Measurements from ENCODE around the gene OR8B4.
"Not testable (repeated sequence)": the region's sequence is repeated elsewhere in the genome, so short reads cannot be mapped to it uniquely, and the experiment has no call there.

OR8B4 gene

DNA sequence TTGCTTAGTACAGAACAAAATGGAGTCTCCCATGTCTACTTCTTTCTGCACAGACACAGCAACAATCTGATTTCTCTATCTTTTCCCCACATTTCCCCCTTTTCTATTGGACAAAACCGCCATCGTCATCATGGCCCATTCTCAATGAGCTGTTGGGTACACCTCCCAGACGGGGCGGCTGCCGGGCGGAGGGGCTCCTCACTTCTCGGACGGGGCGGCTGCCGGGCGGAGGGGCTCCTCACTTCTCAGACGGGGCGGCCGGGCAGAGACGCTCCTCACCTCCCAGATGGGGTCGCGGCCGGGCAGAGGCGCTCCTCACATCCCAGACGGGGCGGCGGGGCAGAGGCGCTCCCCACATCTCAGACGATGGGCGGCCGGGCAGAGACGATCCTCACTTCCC is 21.5 kb downstream of the OR8B4 start:
- DNase-seq: not testable (repeated sequence)

DNA sequence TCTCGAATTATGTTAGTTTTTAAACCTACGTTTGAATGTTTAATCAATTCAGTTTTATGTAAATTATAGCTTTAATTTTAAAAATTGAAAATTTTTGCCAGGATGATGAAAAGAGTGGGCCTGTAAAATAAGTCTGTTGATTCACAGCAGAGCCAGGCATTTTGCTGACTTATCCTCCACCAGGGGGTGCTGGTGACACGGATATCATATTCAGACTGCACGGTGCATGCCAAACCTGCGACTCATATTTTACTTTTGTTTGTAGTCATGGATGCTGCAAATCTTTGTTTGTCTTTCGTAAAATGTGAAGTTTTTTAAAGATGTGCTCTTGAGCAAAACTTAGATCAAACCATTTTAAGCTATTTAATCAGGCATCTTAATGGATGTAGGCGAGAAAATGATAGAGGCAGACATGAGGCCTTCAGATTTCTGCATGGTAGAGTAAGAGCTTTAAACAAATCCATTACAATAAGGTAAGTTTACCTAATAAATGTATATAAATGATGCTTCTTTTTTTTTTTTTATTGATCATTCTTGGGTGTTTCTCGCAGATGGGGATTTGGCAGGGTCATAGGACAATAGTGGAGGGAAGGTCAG is 22.2 kb downstream of the OR8B4 start:
- peak; percentile 56 to 58 for DNase-seq

DNA sequence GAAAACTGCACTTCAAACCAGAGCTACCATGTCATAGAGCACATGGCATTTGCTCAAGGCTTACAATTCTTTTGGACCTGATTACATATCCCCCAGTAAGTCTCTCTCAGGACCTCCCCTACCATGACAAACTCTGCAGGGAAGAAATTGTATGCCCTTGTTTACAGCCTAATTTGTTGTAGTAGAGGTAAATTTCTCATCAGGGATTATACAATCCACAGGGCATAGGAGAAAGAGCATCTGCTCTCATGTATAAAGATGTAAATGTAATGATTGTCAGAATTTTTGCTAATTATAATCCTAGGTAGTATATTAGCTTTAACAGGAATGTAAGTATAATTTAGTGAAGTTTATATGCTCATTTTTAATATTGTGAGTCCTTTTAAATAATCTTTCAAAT is 25.7 kb downstream of the OR8B4 start, which contains the start of gene OR8B3:
Gene OR8B3, minus strand, starts transcription at position 101 of the 400 bp plus-strand sequence. CDS start 1,673 bp downstream, outside the sequence.
- DNase-seq: no peak

DNA sequence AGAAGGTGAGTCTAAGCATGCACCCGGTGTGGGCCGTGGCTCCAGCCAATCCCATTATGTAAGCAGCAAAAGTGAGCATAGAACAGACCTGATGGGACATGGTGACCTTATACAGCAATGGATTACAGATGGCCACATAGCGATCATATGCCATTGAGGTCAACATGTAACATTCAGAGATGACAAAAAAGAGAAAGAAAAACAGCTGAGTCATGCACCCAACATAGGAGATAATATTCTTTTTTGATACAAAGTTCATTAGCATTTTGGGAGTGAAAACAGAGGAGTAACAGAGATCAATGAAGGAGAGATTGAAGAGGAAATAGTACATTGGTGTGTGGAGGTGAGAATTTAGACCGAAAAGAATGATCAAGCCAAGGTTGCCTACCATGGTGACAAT is 27.8 kb downstream of the OR8B4 start:
- DNase-seq: not testable (repeated sequence)

DNA sequence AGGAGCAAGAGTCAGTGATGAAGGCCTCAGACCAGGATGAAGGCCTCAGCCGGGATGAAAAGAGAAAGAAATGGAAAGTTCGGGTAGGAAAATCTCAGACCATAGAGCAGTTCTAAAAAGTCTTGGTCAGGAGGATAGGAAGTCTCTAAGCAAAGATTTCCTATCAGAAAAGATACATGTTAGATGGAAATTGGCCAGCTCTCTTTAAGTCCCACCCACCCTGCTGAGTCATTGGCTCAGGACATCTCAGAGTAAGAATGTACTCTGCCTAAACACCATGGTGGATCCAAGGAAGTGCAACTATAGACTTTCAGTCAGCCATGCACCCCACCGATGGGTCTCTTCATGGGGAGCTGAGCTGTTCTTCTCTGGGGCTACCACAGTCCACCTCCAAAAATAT is 30.3 kb downstream of the OR8B4 start:
- DNase-seq: no peak

DNA sequence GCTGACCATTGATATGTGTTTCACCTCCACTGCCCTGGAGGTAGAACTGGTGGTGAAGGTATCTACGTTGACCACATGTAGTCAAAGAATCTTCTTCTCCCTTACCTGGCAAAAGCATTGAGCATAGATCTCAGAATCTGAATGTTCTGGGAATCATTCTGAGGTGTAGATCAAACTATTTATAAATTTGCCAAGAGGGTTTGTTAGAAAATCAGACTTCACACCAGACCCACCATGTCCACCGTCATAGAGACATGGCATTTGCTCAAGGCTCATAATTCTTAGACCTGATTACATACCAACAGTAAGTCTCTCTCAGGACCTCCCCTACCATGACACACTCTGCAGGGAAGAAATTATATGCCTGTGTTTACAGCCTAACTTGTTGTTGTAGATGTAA is 40.3 kb downstream of the OR8B4 start, which contains the start of gene OR8B2:
Gene OR8B2, minus strand, starts transcription at position 101 of the 400 bp plus-strand sequence. CDS start 1,156 bp downstream, outside the sequence.
- DNase-seq: no peak

DNA sequence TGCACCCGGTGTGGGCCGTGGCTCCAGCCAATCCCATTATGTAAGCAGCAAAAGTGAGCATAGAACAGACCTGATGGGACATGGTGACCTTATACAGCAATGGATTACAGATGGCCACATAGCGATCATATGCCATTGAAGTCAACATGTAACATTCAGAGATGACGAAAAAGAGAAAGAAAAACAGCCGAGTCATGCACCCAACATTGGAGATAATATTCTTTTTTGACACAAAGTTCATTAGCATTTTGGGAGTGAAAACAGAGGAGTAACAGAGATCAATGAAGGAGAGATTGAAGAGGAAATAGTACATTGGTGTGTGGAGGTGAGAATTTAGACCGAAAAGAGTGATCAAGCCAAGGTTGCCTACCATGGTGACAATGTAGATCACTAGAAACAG is 41.8 kb downstream of the OR8B4 start:
- DNase-seq: not testable (repeated sequence)

DNA sequence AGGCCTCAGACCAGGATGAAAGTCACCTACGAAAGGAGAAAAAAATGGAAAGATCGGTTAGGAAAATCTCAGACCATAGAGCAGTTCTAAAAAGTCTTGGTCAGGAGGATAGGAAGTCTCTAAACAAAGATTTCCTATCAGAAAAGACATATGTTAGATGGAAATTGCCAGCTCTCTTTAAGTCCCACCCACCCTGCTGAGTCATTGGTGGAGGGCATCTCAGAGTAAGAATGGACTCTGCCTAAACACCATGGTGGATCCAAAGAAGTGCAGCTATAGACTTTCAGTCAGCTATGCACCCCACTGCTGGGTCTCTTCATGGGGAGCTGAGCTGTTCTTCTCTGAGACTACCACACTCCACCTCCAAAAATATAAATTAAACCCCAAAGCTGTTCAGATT is 44.1 kb downstream of the OR8B4 start:
- DNase-seq: no peak

DNA sequence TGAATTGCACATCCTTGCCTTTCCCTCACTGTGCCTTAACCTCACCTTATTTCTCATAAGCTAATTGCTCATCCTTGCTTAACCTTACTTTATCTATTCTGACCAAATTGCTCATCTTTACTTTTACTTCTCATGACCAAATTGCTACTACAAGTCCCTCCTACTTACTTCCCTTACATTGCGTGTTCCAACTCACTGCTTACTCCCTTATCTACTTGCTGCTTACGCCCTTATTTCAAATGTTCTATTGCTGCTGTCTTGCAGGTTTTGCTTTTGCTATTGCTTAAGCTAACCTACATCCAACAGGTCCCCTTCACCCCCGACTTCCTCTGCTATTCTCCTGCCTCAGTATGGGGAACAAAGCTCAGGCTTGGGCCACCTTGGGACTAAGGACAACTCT is 48.4 kb downstream of the OR8B4 start:
- no peak for DNase-seq

Measured in activated T-cell treated with anti-CD3 and anti-CD28 coated beads, Interleukin-2, amount 50 U/mL, for 48 hours (primary cell).